ENCODE data around the gene AMBRA1. TPM values are rescaled to one million over a fixed set of nuclear protein-coding genes. Genes with fewer than 3 reads are reported as not detected.
A peak's percentile ranks its signal among the peaks of the same experiment; 100 is the strongest.

AMBRA1 gene
- total and polyA plus RNA-seq, 11 donors, result 5.6 to 23.5 (median 16.2) TPM

DNA sequence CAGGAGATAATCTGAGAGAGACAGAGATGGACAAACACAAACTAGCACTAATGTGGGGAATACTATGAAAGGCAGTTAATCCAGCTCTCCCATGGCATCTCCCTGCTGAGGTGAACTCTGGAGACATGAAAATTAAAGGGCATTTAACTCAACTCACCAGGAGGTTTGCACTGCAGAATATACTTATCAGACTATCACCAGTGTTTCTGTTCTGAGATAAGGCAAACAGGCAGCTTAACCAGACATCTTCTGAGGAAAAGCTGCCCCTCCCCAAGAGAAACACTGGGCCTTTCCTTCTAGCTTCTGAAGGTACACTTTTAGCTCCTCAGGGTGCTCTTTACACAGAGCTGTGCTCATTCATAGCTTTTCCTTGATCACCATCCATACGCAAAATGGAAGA lies 85.5 kb downstream of the AMBRA1 start:
- Histone ChIP-seq H3K4me3 (no peak overlapping the region), H3K27ac (no peak overlapping the region), H3K9me3 (no peaks in the 10 kb centered on the region), H3K4me1 (peaks cover 0 to 20% (median 5%) of the 10 kb centered on the region in 12 donors), H3K36me3 (peaks cover 0 to 63% (median 32%) of the 10 kb centered on the region in 9 donors), H3K27me3 (no peaks in the 10 kb centered on the region)
- ATAC-seq, result no peak
- no peak for DNase-seq
- intact Hi-C loops (cut with DNase I), result no loop called here
- TF ChIP-seq, protein P1, sequence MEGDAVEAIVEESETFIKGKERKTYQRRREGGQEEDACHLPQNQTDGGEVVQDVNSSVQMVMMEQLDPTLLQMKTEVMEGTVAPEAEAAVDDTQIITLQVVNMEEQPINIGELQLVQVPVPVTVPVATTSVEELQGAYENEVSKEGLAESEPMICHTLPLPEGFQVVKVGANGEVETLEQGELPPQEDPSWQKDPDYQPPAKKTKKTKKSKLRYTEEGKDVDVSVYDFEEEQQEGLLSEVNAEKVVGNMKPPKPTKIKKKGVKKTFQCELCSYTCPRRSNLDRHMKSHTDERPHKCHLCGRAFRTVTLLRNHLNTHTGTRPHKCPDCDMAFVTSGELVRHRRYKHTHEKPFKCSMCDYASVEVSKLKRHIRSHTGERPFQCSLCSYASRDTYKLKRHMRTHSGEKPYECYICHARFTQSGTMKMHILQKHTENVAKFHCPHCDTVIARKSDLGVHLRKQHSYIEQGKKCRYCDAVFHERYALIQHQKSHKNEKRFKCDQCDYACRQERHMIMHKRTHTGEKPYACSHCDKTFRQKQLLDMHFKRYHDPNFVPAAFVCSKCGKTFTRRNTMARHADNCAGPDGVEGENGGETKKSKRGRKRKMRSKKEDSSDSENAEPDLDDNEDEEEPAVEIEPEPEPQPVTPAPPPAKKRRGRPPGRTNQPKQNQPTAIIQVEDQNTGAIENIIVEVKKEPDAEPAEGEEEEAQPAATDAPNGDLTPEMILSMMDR (IDR thresholded peaks at IDR 0.05), result no peak
- no peak for TF ChIP-seq POLR2A (IDR thresholded peaks at IDR 0.05)
- WGBS, 4 donors, result 94 to 100% (median 99%) methylated on average over 1 of the region's 1 CpG

DNA sequence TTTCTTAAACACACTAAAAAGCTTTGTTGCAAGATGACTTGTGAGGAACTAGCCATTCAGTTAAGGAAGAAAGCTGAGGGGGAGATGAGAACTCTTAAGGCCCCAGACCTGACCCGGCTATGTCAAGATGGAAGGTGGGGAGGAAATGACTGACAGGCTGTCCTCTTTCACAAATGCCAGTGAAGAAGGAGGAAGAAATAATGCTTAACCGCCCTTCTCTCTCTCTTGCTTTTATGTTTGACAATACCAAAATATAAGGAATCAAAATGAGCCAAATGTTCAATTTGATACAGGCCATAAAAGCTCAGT lies 87.4 kb downstream of the AMBRA1 start:
- H3K4me3 ChIP-seq, result no peak overlapping the region
- no peak for TF ChIP-seq POLR2A (IDR thresholded peaks at IDR 0.05)
- TF ChIP-seq, protein P1 (IDR thresholded peaks at IDR 0.05), result no peak
- ATAC-seq, result no peak
- no peaks in the 10 kb centered on the region for H3K9me3 ChIP-seq
- no peak for DNase-seq
- H3K4me1 ChIP-seq, result peaks cover 0 to 17% (median 3%) of the 10 kb centered on the region in 12 donors
- no peaks in the 10 kb centered on the region for H3K27me3 ChIP-seq
- peaks cover 0 to 55% (median 36%) of the 10 kb centered on the region in 9 donors for H3K36me3 ChIP-seq
- WGBS, 4 donors, result 74 to 89% (median 85%) methylated on average over 2 of the region's 2 CpGs
- H3K27ac ChIP-seq, result peak overlapping the region in 8 of 12 donors; percentile 36 to 66 (median 62)
- intact Hi-C loops (cut with DNase I), result no loop called here

DNA sequence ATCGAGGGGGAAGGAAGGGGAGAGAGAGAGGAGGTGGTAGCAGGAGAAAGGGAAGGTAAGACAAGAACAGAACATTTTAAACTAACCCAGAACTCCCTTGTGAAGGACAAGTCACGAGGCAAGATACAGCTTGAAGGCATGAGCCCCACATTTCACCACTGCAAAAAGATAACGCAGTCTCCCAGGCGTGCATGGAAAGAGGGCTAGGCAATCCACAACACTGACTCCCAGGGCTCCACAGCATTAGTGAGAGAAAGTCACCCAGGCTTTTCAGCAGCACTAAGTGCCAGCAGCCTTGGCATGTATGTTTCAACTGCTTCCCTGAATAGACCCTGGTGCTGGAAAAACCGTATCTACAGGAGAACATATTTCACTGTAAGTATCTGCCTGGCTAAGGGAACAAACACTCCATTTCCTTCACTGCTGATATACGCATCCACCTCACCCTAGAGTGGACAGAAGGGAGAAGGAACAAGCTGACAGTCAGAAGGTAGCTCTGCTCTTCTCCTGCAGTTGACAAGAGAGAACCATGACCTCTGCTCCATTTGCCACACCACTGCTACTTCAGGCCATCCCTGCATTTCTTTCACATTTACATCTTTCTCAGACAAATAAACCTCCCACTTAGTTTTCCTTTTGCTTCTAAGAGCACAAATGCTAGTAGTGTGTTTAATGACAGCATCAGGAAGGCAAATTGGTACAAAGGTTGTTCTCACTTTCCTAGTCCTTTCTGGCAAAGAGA lies 87.9 kb downstream of the AMBRA1 start:
- Histone ChIP-seq H3K36me3 (peaks cover 0 to 54% (median 36%) of the 10 kb centered on the region in 9 donors), H3K4me1 (peaks cover 0 to 17% (median 3%) of the 10 kb centered on the region in 12 donors), H3K9me3 (no peaks in the 10 kb centered on the region), H3K4me3 (no peak overlapping the region), H3K27me3 (no peaks in the 10 kb centered on the region), H3K27ac (peak overlapping the region in 11 of 12 donors; percentile 9 to 66 (median 61))
- 41 to 58% (median 46%) methylated on average over 6 of the region's 6 CpGs for WGBS, 4 donors
- TF ChIP-seq, protein P1 (IDR thresholded peaks at IDR 0.05), result no peak
- intact Hi-C loops (cut with DNase I), result no loop called here
- peak; percentile 83 to 93 (median 92) for ATAC-seq
- DNase-seq, result peak in 3 of 5 donors; percentile 16 to 45 (median 43)

DNA sequence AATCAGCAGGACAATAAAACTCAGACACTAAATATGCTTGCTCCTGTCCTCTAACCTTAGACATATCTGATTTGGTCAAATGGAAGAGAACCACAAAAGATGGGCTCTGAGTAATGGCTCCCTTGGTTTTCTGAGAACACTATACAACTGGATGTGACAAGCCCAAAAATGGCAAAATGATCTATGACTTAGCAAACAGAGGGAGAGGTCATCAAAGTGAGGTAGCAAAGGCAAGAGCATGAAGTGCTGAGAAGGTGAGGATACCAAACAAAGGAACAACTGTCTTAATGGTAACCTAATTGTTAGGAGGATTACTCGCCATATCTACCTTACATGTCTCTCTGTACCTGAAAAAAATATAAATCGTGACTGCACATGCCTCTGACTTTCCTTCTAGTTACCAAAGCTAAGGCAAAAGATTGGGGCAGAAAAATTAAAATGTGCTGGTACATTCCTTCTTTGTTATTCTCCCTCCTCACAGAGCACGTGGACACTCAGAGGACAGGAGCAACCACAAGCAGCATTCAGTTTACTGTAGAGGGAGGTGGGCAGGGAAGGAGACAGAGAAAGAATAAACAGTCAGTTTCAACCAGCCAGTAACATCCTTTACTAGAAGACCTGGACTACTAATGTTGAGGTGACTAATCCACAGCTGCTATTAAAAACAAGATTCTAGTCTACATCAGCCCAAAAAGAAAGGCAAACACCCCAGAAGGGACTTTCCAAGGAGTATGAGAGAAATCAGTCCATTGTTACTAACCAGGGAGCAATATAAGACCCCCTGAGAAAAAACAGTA lies 88.8 kb downstream of the AMBRA1 start:
- no peak overlapping the region for H3K4me3 ChIP-seq
- no peaks in the 10 kb centered on the region for H3K27me3 ChIP-seq
- no peaks in the 10 kb centered on the region for H3K9me3 ChIP-seq
- 76 to 90% (median 82%) methylated on average over 3 of the region's 3 CpGs for WGBS, 4 donors
- peak overlapping the region in 9 of 12 donors; percentile 9 to 66 (median 62) for H3K27ac ChIP-seq
- H3K4me1 ChIP-seq, result peaks cover 0 to 26% (median 5%) of the 10 kb centered on the region in 12 donors
- intact Hi-C loops (cut with DNase I), result no loop called here
- H3K36me3 ChIP-seq, result peaks cover 0 to 54% (median 36%) of the 10 kb centered on the region in 9 donors
- ATAC-seq, result no peak
- DNase-seq, result no peak
- TF ChIP-seq, protein P1 (IDR thresholded peaks at IDR 0.05), result no peak
- no peak for TF ChIP-seq POLR2A (IDR thresholded peaks at IDR 0.05)
